ENCODE measurements around the gene NPTXR. TPM values are rescaled to one million over a fixed set of nuclear protein-coding genes. Genes with fewer than 3 reads are reported as not detected.
"Not testable (repeated sequence)": the region's sequence is repeated elsewhere in the genome, so short reads cannot be mapped to it uniquely, and the experiment has no call there.

NPTXR gene
- total RNA-seq, 1 donor = 0.86 TPM

DNA sequence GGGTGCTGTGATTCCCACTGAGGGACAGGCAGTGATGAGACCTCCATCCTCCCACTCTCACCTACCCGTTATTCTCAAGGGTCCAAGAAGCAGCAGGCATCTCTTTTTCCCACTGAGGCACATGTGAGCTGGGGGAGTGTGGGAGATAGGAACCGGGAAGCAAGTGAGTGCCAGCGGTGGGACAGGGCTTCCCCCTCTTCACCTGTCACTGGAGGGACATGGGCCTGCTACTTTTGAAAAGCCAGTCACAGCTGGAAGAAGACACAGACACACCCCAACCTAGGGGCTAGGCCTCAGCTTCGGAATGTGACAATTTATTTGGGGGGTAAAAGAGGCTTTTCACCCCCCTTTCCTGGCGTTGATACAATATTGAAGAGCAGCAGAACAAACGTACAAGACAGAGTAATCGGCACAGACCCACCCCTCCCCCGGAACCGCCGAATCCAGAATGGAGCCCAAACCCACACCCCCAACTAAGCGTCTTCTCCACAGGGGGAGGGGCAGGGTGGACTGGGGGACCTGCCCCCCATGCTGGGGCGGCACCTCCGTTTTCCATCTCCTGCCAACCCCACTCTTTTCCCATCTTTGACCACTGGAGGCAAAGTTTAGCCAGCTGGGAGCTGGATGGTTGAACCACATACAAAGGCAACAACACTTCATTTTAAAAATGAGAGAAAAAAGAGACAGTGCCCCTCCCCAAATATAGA is 17.5 kb upstream of the NPTXR start:
- no peak overlapping the region for H3K4me3 ChIP-seq (ENCODE audit: low read depth, low read length)
- TF ChIP-seq, protein P1, sequence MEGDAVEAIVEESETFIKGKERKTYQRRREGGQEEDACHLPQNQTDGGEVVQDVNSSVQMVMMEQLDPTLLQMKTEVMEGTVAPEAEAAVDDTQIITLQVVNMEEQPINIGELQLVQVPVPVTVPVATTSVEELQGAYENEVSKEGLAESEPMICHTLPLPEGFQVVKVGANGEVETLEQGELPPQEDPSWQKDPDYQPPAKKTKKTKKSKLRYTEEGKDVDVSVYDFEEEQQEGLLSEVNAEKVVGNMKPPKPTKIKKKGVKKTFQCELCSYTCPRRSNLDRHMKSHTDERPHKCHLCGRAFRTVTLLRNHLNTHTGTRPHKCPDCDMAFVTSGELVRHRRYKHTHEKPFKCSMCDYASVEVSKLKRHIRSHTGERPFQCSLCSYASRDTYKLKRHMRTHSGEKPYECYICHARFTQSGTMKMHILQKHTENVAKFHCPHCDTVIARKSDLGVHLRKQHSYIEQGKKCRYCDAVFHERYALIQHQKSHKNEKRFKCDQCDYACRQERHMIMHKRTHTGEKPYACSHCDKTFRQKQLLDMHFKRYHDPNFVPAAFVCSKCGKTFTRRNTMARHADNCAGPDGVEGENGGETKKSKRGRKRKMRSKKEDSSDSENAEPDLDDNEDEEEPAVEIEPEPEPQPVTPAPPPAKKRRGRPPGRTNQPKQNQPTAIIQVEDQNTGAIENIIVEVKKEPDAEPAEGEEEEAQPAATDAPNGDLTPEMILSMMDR (IDR thresholded peaks at IDR 0.05; ENCODE audit: insufficient read depth, low read depth, low read length) = peak; percentile 29
- DNase-seq (ENCODE audit: low read depth) = no peak

DNA sequence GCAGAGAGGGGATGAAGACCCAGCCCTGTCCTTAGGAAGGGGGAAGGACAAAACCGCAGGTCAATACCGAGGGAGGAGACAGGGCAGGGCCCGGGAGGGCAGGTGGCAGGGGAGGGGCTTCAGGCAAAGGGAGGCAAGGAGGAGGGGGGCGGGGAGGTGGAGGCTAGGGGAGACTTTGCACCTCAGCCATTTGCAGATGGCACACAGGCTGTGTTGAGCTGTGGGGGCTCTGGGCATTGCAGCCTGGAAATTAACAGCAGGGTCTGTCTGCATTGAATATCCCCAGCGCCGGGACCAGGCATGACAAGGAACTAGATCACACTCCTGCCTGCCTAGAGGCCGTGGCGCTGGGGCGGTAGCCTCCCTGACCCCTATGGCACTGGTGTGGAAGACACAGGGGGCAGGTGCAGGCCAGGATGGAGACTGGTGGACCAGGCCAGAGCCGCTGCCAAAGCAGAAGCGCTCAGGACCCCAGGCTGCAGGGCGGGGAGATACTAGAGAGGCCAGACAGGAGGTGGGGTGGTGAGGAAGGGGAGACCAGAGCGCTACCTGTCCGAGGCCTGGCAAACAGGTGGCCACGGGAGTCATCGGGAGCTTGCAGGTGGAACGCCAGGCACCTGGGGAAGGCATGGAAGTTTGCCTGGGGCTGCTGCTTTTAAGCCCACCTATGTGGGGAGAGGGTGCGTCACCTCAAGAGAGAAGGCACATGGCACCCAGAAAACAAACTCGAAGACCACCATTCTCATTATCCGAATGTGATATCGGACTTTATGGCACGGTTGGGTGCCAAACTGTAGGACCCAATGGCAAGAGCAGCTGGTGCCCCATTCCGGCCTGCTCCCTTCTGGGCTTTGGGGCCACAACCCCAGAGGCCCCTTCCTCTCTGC is 16.7 kb upstream of the NPTXR start:
- TF ChIP-seq, protein P1 (IDR thresholded peaks at IDR 0.05; ENCODE audit: insufficient read depth, low read depth, low read length) = no peak

DNA sequence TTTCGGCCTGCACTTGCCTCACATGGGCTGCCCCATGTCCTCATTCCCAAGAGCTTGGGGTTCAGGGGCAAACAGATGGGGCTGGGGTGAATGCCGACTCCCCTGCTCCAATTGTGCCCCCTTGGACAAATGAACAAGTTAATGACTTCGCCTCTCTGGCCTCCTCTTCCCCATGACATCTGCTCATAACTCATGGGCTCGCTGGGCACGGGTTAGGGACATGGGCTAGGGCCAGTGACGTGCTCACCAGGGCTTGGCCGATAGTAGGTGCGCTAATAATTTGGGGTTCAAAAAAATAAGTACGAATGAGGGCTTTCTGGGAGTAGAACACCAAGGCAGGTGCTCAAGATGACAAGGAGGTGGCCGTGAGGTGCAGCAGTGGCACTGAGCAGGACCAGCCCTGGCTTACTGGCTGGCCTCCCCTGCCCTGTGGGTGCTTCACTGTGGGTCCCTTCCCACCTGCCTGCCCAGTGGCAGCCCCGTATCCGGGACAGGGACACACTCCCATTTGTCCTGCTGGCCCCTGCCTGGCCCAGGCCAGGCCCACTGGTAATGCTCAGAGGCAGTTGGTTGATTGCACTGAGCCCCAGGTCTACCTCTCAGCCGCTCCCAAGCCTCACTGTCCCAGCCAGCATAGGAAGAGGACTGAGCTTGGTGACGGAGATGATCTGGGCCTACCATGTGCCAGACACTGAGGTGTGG is 15.9 kb upstream of the NPTXR start:
- no peak overlapping the region for H3K4me3 ChIP-seq (ENCODE audit: low read depth, low read length)
- TF ChIP-seq, protein P1 (IDR thresholded peaks at IDR 0.05; ENCODE audit: insufficient read depth, low read depth, low read length) = no peak
- DNase-seq (ENCODE audit: low read depth) = no peak

More for the DNA sequence above, 16.7 kb upstream of the NPTXR start:
- H3K4me3 ChIP-seq (ENCODE audit: low read depth, low read length) = no peak overlapping the region
- DNase-seq (ENCODE audit: low read depth) = no peak

DNA sequence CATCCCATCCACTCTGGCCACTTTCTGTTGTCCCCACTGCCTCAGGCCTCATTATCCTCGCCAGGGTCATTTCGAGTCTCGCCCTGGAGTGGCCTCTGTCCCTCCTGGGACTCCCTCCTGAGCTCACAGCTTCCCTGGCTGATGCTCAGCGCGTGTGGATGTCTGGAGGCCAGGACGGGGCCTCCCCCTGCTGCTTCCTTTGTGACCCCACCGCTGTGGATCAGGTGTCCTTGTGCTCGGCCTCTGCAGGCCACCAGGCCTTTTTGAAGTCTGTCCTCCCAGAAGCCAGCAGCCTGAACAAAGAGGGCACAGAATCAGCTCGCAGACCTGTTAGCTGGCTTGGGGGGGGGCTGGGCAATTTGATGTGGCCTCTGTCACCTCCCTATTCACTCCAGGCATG is 14.7 kb upstream of the NPTXR start:
- H3K4me3 ChIP-seq (ENCODE audit: low read depth, low read length) = no peak overlapping the region
- TF ChIP-seq, protein P1 (IDR thresholded peaks at IDR 0.05; ENCODE audit: insufficient read depth, low read depth, low read length) = no peak
- no peak for DNase-seq (ENCODE audit: low read depth)

DNA sequence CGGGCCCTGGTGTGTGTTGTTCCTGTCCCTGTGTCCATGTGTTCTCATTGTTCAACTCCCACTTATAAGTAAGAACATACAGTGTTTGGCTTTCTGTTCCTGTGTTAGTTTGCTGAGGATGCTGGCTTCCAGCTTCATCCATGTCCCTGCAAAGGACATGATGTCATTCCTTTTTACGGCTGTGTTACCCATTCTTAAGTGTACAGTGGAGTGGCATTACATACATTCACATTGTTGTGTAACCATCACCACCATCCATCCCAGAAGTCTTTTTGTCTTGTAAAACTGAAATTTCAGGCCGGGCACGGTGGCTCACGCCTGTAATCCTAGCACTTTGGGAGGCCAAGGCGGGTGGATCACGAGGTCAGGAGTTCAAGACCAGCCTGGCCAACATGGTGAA is 10.6 kb upstream of the NPTXR start:
- not testable (repeated sequence) for DNase-seq (ENCODE audit: low read depth)

DNA sequence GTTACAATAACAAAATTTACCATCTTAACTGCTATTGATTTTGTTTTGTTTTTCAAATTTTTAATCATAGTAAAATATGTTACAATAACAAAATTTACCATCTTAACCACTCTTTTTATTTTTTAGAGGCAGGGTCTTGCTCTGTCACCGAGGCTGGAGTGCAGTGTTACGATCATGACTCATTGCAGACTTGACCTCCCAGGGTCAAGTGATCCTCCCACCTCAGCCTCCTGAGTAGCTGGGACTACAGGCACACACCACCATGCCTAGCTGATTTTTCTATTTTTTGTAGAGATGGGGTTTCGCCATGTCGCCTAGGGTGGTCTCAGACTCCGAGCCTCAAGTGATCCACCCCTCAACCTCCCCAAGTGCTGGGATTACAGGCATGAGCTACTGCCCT is 10.1 kb upstream of the NPTXR start:
- H3K4me3 ChIP-seq (ENCODE audit: low read depth, low read length); DNase-seq (ENCODE audit: low read depth): not testable (repeated sequence)

More for the DNA sequence above, 10.6 kb upstream of the NPTXR start:
- not testable (repeated sequence) for H3K4me3 ChIP-seq (ENCODE audit: low read depth, low read length)

DNA sequence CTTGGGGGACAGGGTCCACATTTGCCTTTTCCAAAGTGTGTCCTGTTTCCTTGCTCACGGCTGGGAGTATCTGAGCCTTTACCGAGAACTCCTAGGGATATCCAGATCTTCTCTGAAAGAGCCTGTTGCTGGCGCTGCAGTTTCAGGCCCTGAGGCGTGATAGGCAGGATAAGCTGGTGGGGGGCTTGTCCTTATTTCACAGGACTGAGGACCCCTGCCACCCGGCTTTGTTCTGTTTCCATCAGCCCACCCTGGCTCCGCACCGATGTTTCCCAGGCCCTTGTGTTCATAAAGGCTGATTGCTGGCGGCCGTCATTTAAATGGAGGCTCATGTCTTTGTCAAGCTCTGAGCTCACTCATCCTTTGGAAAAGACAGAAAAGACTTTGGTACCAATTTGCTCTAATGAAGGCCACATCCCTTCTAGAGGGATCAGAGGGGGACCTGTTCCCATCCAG is 9.4 kb upstream of the NPTXR start:
- TF ChIP-seq, protein P1 (IDR thresholded peaks at IDR 0.05; ENCODE audit: insufficient read depth, low read depth, low read length) = no peak
- H3K4me3 ChIP-seq (ENCODE audit: low read depth, low read length) = no peak overlapping the region
- no peak for DNase-seq (ENCODE audit: low read depth)
